Activated CD8-positive, alpha-beta T cell treated with anti-CD3 and anti-CD28 coated beads for 36 hours (primary cell): ENCODE data around the gene ITSN2. TPM values are rescaled to one million over a fixed set of nuclear protein-coding genes. Genes with fewer than 3 reads are reported as not detected.

Experiments used
- ATAC-seq: fragments of 200-7000 bp; cut with Tn5 transposase; one replicate; pipeline ENCODE4 v1.10.0; 2021; ENCODE audit warnings: mild to moderate bottlenecking, moderate library complexity
- CTCF ChIA-PET: fragments of 350-600 bp; sonication (Branson Sonifier 250); formaldehyde crosslinking; loops from one replicate; lab custom pipeline; 2021; ENCODE audit warnings: antibody characterized with exemption; lab: Charles Lee
- POLR2A ChIA-PET: fragments of 350-600 bp; sonication (Branson Sonifier 250); formaldehyde crosslinking; loops from one replicate; lab custom pipeline; 2021; ENCODE audit warnings: antibody characterized with exemption; lab: Charles Lee
- DNase-seq: peaks from one replicate; pipeline ENCODE4 v3.0.0-alpha.2; 2020
- H3K27ac Mint-ChIP-seq: one replicate; pipeline ENCODE4 v1.8.0; 2021; ENCODE audit warnings: mild to moderate bottlenecking, mixed read lengths
- H3K27me3 Mint-ChIP-seq: one replicate; pipeline ENCODE4 v1.8.0; 2021; ENCODE audit warnings: mixed read lengths
- H3K36me3 Mint-ChIP-seq: one replicate; pipeline ENCODE4 v1.8.0; 2021; ENCODE audit warnings: low read depth, mixed read lengths
- H3K4me1 Mint-ChIP-seq: one replicate; pipeline ENCODE4 v1.8.0; 2021; ENCODE audit warnings: low read depth, mixed read lengths
- H3K4me3 Mint-ChIP-seq: one replicate; pipeline ENCODE4 v1.8.0; 2021; ENCODE audit warnings: mild to moderate bottlenecking, moderate library complexity, mixed read lengths
- H3K9me3 Mint-ChIP-seq: one replicate; pipeline ENCODE4 v1.8.0; 2021; ENCODE audit warnings: mixed read lengths
- CTCF ChIP-seq: fragments of 200-600 bp; IDR thresholded peaks from one replicate; pipeline ENCODE4 v1.8.0; 2022; ENCODE audit warnings: antibody characterized with exemption, mild to moderate bottlenecking
- intact Hi-C: fragments of 100-400 bp; cut with micrococcal nuclease; formaldehyde crosslinking; loops from one replicate; pipeline ENCODE4 v1.10.0; 2022
- total RNA-seq, 2 experiments: library from RNA; stranded (reverse); gene quantifications; one replicate each; pipeline ENCODE4 v1.2.3, GENCODE V29; 2021

Gene ITSN2
- total RNA-seq, 2 experiments from 2014 or later, result 44.0 to 48.6 TPM

- POLR2A ChIA-PET, result interaction anchor here (0.5 kb wide), 1 partner anchor 42 kb away, joined by 3 read pairs; no protein-coding TSS in a partner anchor
- CTCF ChIA-PET, result no interaction called here
- Mint-ChIP-seq H3K4me3 (no peak overlapping the region), H3K27me3 (no peaks in the 10 kb centered on the region), H3K9me3 (no peaks in the 10 kb centered on the region), H3K27ac (no peak overlapping the region), H3K4me1 (no peaks in the 10 kb centered on the region), H3K36me3 (peaks cover 19% of the 10 kb centered on the region)
- ATAC-seq (no peak), DNase-seq (no peak)
- intact Hi-C loops, result no loop called here
- no peak for TF ChIP-seq CTCF
Observed at GRCh38 chr2:24273598-24273997, 86.7 kb downstream of the ITSN2 start.

DNA sequence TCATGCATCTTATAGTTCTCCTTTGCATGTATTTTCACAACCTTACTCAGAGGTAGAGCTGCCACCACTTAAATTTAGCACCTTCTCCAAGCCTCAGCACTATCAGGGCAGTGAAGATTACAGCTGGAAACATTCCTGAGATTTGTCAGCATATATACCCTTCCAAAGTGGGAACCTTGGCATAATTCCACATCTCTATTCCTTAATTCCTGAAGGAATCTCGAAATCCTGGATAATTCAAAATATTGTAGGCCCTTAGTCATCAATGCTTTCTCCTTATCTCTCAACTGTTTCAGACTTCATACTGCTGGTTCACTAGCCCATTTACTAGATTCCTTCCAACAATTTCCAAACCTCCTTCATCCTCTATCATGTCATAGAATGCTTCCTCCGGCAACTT is 87.4 kb downstream of the ITSN2 start:
- ChIA-PET POLR2A (interaction anchor here (0.5 kb wide), 1 partner anchor 43 kb away, joined by 3 read pairs; no protein-coding TSS in a partner anchor), CTCF (no interaction called here)
- H3K36me3 Mint-ChIP-seq, result peaks cover 21% of the 10 kb centered on the region
- no peak for TF ChIP-seq CTCF
- intact Hi-C loops, result no loop called here
- H3K9me3 Mint-ChIP-seq, result no peaks in the 10 kb centered on the region
- ATAC-seq (no peak), DNase-seq (no peak)
- H3K27ac Mint-ChIP-seq, result no peak overlapping the region
- no peaks in the 10 kb centered on the region for H3K27me3 Mint-ChIP-seq
- no peak overlapping the region for H3K4me3 Mint-ChIP-seq
- no peaks in the 10 kb centered on the region for H3K4me1 Mint-ChIP-seq

- ATAC-seq (no peak), DNase-seq (no peak)
- intact Hi-C loops, result no loop called here
- no peak for TF ChIP-seq CTCF
- Mint-ChIP-seq H3K27me3 (no peaks in the 10 kb centered on the region), H3K9me3 (no peaks in the 10 kb centered on the region), H3K27ac (no peak overlapping the region), H3K4me3 (no peak overlapping the region), H3K36me3 (peaks cover 21% of the 10 kb centered on the region), H3K4me1 (no peaks in the 10 kb centered on the region)
- ChIA-PET POLR2A (no interaction called here), CTCF (no interaction called here)
Observed at GRCh38 chr2:24272161-24272802, 88.1 kb downstream of the ITSN2 start.

GRCh38 chr2:24269265-24269664 is 91.1 kb downstream of the ITSN2 start:
- H3K4me3 Mint-ChIP-seq, result no peak overlapping the region
- ATAC-seq (no peak), DNase-seq (no peak)
- no peaks in the 10 kb centered on the region for H3K27me3 Mint-ChIP-seq
- TF ChIP-seq CTCF, result no peak
- ChIA-PET POLR2A (interaction anchor here (0.6 to 0.7 kb wide), 2 partner anchors 9 to 119 kb away, joined by 3 read pairs; no protein-coding TSS in a partner anchor), CTCF (no interaction called here)
- no peaks in the 10 kb centered on the region for H3K4me1 Mint-ChIP-seq
- H3K36me3 Mint-ChIP-seq, result peaks cover 28% of the 10 kb centered on the region
- no peak overlapping the region for H3K27ac Mint-ChIP-seq
- intact Hi-C loops, result no loop called here
- no peaks in the 10 kb centered on the region for H3K9me3 Mint-ChIP-seq

DNA sequence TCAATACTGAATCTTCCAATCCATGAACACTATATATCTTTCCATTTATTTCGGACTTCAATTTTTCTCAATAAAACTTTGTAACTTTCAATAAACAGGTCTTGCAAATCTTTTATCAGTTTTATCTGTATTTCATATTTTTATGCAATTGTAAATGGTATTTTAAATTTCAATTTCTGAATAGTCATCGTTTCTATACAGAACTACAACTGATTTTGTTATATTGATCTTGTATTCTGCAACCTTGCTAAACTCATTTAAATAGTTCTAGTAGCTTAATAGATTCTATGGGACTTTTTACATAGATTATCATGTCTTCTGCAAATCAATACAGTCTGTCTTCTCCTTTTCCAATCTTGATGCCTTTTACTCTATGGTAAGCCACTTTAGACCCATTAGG is 95.1 kb downstream of the ITSN2 start:
- DNase-seq (no peak), ATAC-seq (no peak)
- Mint-ChIP-seq H3K4me1 (peaks cover 16% of the 10 kb centered on the region), H3K27ac (peak overlapping the region; percentile 34), H3K36me3 (peaks cover 23% of the 10 kb centered on the region), H3K27me3 (no peaks in the 10 kb centered on the region), H3K4me3 (no peak overlapping the region), H3K9me3 (no peaks in the 10 kb centered on the region)
- intact Hi-C loops, result no loop called here
- no peak for TF ChIP-seq CTCF
- ChIA-PET POLR2A (no interaction called here), CTCF (interaction anchor here (0.9 kb wide), 1 partner anchor 11 kb away, joined by 3 read pairs; no protein-coding TSS in a partner anchor)
